HS-27A (cell line): ENCODE data around the gene PLEK.
"Not testable (repeated sequence)": the region's sequence is repeated elsewhere in the genome, so short reads cannot be mapped to it uniquely, and the experiment has no call there.

Experiments used
- DNase-seq: peaks from one replicate; pipeline ENCODE4 v3.0.0-alpha.2; 2012; ENCODE audit warnings: low read depth, missing footprints

PLEK gene

GRCh38 chr2:68385220-68385906, 20.3 kb downstream of the PLEK start:
- no peak for DNase-seq

GRCh38 chr2:68385907-68386287, 20.8 kb downstream of the PLEK start:
- no peak for DNase-seq

GRCh38 chr2:68386365-68386764, 21.3 kb downstream of the PLEK start:
- no peak for DNase-seq

- DNase-seq: no peak
Observed at GRCh38 chr2:68387408-68388350, 22.6 kb downstream of the PLEK start.

- DNase-seq: no peak
Observed at GRCh38 chr2:68388358-68388757, 23.3 kb downstream of the PLEK start.

- DNase-seq: no peak
Observed at GRCh38 chr2:68388772-68389171, 23.7 kb downstream of the PLEK start.

GRCh38 chr2:68390114-68390513, 25.0 kb downstream of the PLEK start:
- no peak for DNase-seq

- no peak for DNase-seq
Observed at GRCh38 chr2:68390586-68390985, 25.5 kb downstream of the PLEK start.

GRCh38 chr2:68391099-68391498, 26.0 kb downstream of the PLEK start:
- DNase-seq: no peak

GRCh38 chr2:68391869-68392268, 26.8 kb downstream of the PLEK start:
- DNase-seq: no peak

- DNase-seq: no peak
Observed at GRCh38 chr2:68396093-68396492, 31.0 kb downstream of the PLEK start.

- DNase-seq: not testable (repeated sequence)
Observed at GRCh38 chr2:68397704-68398263, 32.7 kb downstream of the PLEK start.

GRCh38 chr2:68403199-68403644, 38.1 kb downstream of the PLEK start:
- no peak for DNase-seq

GRCh38 chr2:68404164-68404563, 39.1 kb downstream of the PLEK start:
- DNase-seq: no peak

GRCh38 chr2:68404893-68405799, 40.1 kb downstream of the PLEK start:
- no peak for DNase-seq

- no peak for DNase-seq
Observed at GRCh38 chr2:68411397-68412126, 46.5 kb downstream of the PLEK start.

- DNase-seq: no peak
Observed at GRCh38 chr2:68412127-68412819, 47.2 kb downstream of the PLEK start.

GRCh38 chr2:68413466-68413865, 48.4 kb downstream of the PLEK start:
- DNase-seq: no peak

- DNase-seq: no peak
Observed at GRCh38 chr2:68414452-68414851, 49.4 kb downstream of the PLEK start.

GRCh38 chr2:68414876-68415275, 49.8 kb downstream of the PLEK start:
- no peak for DNase-seq

GRCh38 chr2:68415521-68415920, 50.4 kb downstream of the PLEK start:
- DNase-seq: no peak
